ENCODE data around the gene DOCK9.

The DOCK9 gene

DNA sequence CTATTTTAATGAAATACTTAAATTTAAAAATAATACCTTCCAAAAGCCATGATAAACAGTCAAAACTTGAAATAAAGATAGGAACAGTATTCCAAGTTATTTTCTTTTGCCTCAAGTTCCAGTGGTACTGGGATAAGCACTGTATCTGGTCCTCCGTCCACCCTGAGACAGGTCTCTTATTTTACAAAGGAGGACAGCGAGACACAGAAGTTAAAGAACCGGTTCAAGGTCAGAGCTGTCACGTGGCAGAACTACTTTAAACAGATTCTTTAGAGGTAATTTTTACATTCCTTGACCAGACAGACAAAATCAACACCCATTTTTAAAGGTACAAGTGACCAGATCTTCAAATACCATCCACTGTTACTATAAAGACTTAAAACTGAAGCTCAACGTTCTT lies 10.4 kb upstream of the DOCK9 start:
- H2BK12ac ChIP-seq (ENCODE audit: low read length in 2 of 2), result no peak overlapping the region
- H2AK5ac ChIP-seq (ENCODE audit: low read length, severe bottlenecking), result no peak overlapping the region
- H3K27me3 ChIP-seq (ENCODE audit: control insufficient read depth in 1 of 2, insufficient read depth in 1 of 2, low read length in 2 of 2), result no peaks in the 10 kb centered on the region
- H2BK120ac ChIP-seq (ENCODE audit: low read depth, low read length), result no peak overlapping the region
- no peak overlapping the region for H3K27ac ChIP-seq (ENCODE audit: low read length, poor library complexity, severe bottlenecking)
- no peak overlapping the region for H3K18ac ChIP-seq (ENCODE audit: low read depth in 1 of 2, low read length in 2 of 2)
- H3K9ac ChIP-seq (ENCODE audit: low read length), result no peak overlapping the region
- DNase-seq, result no peak
- no peak overlapping the region for H3K23ac ChIP-seq (ENCODE audit: low read length in 2 of 2)
- peaks cover 7% of the 10 kb centered on the region for H3K79me1 ChIP-seq (replicated peaks; ENCODE audit: low read length, poor library complexity, severe bottlenecking)
- 68% methylated on average over 4 of the region's 5 CpGs for WGBS
- H2BK15ac ChIP-seq (ENCODE audit: low read depth, poor library complexity, severe bottlenecking), result no peak overlapping the region
- H3K4ac ChIP-seq (ENCODE audit: low read depth in 1 of 2, low read length in 2 of 2), result no peak overlapping the region
- peaks cover 5% of the 10 kb centered on the region for H3K9me3 ChIP-seq (ENCODE audit: control insufficient read depth, low read length)
- no peak overlapping the region for H2BK5ac ChIP-seq (ENCODE audit: low read depth, low read length, poor library complexity, severe bottlenecking)
- no peak overlapping the region for H4K8ac ChIP-seq (ENCODE audit: low read length)
- H4K91ac ChIP-seq (ENCODE audit: low read length), result no peak overlapping the region
- no peak overlapping the region for H3K4me3 ChIP-seq (ENCODE audit: insufficient read depth in 1 of 2, low read depth in 1 of 2, low read length in 2 of 2)
- H3K4me1 ChIP-seq (ENCODE audit: control insufficient read depth, insufficient read depth, low read depth, low read length), result peaks cover 9% of the 10 kb centered on the region
- H2AFZ ChIP-seq (ENCODE audit: low read depth, low read length), result no peak overlapping the region
- no peaks in the 10 kb centered on the region for H3K36me3 ChIP-seq (ENCODE audit: control insufficient read depth in 1 of 2, insufficient read depth in 2 of 2, low read depth in 1 of 2, low read length in 2 of 2)
- no peak overlapping the region for H3K14ac ChIP-seq (ENCODE audit: low read length in 2 of 2)
- no peak overlapping the region for H3K4me2 ChIP-seq (ENCODE audit: low read length, poor library complexity, severe bottlenecking)

DNA sequence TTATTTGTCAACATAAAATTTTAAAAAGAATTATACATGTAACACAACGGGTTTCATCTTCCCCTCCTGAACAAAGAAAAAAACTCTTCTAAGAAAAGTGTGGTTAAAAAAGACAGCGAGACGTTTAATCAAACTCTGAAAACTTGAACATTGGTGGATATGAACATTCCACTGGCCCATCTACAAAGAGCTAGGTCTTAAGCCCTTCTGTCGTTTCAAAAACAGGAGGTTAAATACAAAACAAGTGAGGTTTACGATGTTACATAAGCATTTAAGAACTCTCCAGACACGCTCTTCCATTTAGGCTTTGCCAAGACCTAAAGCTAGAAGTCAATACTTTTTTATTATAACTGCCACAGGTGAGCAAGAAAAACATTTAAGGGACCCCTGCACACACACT lies 9.4 kb upstream of the DOCK9 start:
- Histone ChIP-seq H3K9ac (ENCODE audit: low read length) (no peak overlapping the region), H4K8ac (ENCODE audit: low read length) (no peak overlapping the region), H3K14ac (ENCODE audit: low read length in 2 of 2) (no peak overlapping the region), H3K18ac (ENCODE audit: low read depth in 1 of 2, low read length in 2 of 2) (no peak overlapping the region), H3K4me1 (ENCODE audit: control insufficient read depth, insufficient read depth, low read depth, low read length) (peaks cover 10% of the 10 kb centered on the region), H2AK5ac (ENCODE audit: low read length, severe bottlenecking) (no peak overlapping the region), H3K27ac (ENCODE audit: low read length, poor library complexity, severe bottlenecking) (no peak overlapping the region), H2BK5ac (ENCODE audit: low read depth, low read length, poor library complexity, severe bottlenecking) (no peak overlapping the region), H3K9me3 (ENCODE audit: control insufficient read depth, low read length) (peaks cover 5% of the 10 kb centered on the region), H3K4me2 (ENCODE audit: low read length, poor library complexity, severe bottlenecking) (no peak overlapping the region), H2BK120ac (ENCODE audit: low read depth, low read length) (no peak overlapping the region), H2BK15ac (ENCODE audit: low read depth, poor library complexity, severe bottlenecking) (no peak overlapping the region), H3K4ac (ENCODE audit: low read depth in 1 of 2, low read length in 2 of 2) (no peak overlapping the region), H2AFZ (ENCODE audit: low read depth, low read length) (no peak overlapping the region), H3K27me3 (ENCODE audit: control insufficient read depth in 1 of 2, insufficient read depth in 1 of 2, low read length in 2 of 2) (no peaks in the 10 kb centered on the region), H4K91ac (ENCODE audit: low read length) (no peak overlapping the region), H3K36me3 (ENCODE audit: control insufficient read depth in 1 of 2, insufficient read depth in 2 of 2, low read depth in 1 of 2, low read length in 2 of 2) (no peaks in the 10 kb centered on the region), H3K23ac (ENCODE audit: low read length in 2 of 2) (no peak overlapping the region), H3K79me1 (replicated peaks; ENCODE audit: low read length, poor library complexity, severe bottlenecking) (peaks cover 7% of the 10 kb centered on the region), H2BK12ac (ENCODE audit: low read length in 2 of 2) (no peak overlapping the region), H3K4me3 (ENCODE audit: insufficient read depth in 1 of 2, low read depth in 1 of 2, low read length in 2 of 2) (no peak overlapping the region)
- DNase-seq, result no peak
- WGBS, result 82% methylated on average over 6 of the region's 6 CpGs

DNA sequence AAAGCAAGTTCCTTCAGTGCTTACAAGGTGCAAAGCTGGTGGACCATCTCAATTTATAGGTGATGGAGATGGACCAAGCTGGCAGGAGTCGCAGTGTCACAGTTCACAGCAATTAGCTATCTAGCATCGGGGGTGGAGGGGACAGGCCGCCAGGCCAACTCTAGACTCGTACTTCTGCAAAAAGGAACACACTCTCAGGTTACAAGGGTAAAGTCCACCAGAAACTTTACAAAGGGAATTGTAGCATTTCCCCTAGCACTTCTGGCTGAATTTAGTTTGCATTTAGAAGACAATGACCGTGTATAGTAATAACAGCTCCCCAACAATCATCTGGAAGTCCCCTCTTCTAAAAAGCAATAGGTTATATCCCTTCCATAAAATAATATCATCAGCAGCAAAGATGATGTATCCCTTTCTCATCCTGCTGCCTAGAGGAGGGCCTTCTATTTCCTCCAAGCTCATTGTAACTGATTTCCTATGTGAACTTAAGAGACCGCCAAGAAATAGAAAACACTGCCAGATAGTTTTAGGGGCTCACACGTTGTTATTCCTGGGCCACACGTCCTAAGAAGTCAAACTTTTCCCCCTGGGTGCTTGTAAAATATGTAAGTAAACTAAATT lies 8.5 kb upstream of the DOCK9 start:
- H3K4me3 ChIP-seq (ENCODE audit: insufficient read depth in 1 of 2, low read depth in 1 of 2, low read length in 2 of 2), result no peak overlapping the region

DNA sequence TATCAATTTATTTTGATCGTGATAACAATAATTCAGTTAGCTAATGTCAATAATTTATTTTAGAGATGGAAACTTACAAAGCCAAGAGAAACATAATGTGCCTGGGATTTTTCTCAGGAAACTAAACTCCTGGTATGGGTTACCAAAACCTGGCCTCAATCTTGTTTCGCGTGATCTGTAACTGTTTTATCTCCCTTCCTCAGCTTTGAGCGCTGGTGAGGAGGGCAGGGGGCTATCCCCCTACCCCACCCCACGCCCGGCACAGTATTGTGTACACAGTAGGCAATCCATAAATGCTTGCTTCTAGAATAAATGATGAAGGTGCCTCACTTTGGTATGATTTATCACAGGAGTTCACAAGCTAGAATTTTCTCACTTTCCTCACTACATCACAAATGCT lies 7.7 kb upstream of the DOCK9 start:
- no peak overlapping the region for H2BK5ac ChIP-seq (ENCODE audit: low read depth, low read length, poor library complexity, severe bottlenecking)
- H3K27me3 ChIP-seq (ENCODE audit: control insufficient read depth in 1 of 2, insufficient read depth in 1 of 2, low read length in 2 of 2), result no peaks in the 10 kb centered on the region
- peaks cover 5% of the 10 kb centered on the region for H3K9me3 ChIP-seq (ENCODE audit: control insufficient read depth, low read length)
- H2BK120ac ChIP-seq (ENCODE audit: low read depth, low read length), result no peak overlapping the region
- H3K9ac ChIP-seq (ENCODE audit: low read length), result no peak overlapping the region
- no peak overlapping the region for H3K27ac ChIP-seq (ENCODE audit: low read length, poor library complexity, severe bottlenecking)
- no peak overlapping the region for H3K23ac ChIP-seq (ENCODE audit: low read length in 2 of 2)
- WGBS, result 97% methylated on average over 2 of the region's 6 CpGs
- H2AK5ac ChIP-seq (ENCODE audit: low read length, severe bottlenecking), result no peak overlapping the region
- no peak overlapping the region for H2BK12ac ChIP-seq (ENCODE audit: low read length in 2 of 2)
- no peak overlapping the region for H2AFZ ChIP-seq (ENCODE audit: low read depth, low read length)
- H3K4ac ChIP-seq (ENCODE audit: low read depth in 1 of 2, low read length in 2 of 2), result no peak overlapping the region
- DNase-seq, result no peak
- H3K4me3 ChIP-seq (ENCODE audit: insufficient read depth in 1 of 2, low read depth in 1 of 2, low read length in 2 of 2), result no peak overlapping the region
- H2BK15ac ChIP-seq (ENCODE audit: low read depth, poor library complexity, severe bottlenecking), result no peak overlapping the region
- no peaks in the 10 kb centered on the region for H3K36me3 ChIP-seq (ENCODE audit: control insufficient read depth in 1 of 2, insufficient read depth in 2 of 2, low read depth in 1 of 2, low read length in 2 of 2)
- H3K14ac ChIP-seq (ENCODE audit: low read length in 2 of 2), result no peak overlapping the region
- H4K91ac ChIP-seq (ENCODE audit: low read length), result no peak overlapping the region
- H3K4me2 ChIP-seq (ENCODE audit: low read length, poor library complexity, severe bottlenecking), result no peak overlapping the region
- H4K8ac ChIP-seq (ENCODE audit: low read length), result no peak overlapping the region
- peaks cover 5% of the 10 kb centered on the region for H3K4me1 ChIP-seq (ENCODE audit: control insufficient read depth, insufficient read depth, low read depth, low read length)
- H3K79me1 ChIP-seq (replicated peaks; ENCODE audit: low read length, poor library complexity, severe bottlenecking), result peaks cover 7% of the 10 kb centered on the region
- H3K18ac ChIP-seq (ENCODE audit: low read depth in 1 of 2, low read length in 2 of 2), result no peak overlapping the region

More for the DNA sequence above, 8.5 kb upstream of the DOCK9 start:
- Histone ChIP-seq H2AFZ (ENCODE audit: low read depth, low read length) (no peak overlapping the region), H3K79me1 (replicated peaks; ENCODE audit: low read length, poor library complexity, severe bottlenecking) (peaks cover 7% of the 10 kb centered on the region), H3K23ac (ENCODE audit: low read length in 2 of 2) (no peak overlapping the region), H3K9me3 (ENCODE audit: control insufficient read depth, low read length) (peaks cover 5% of the 10 kb centered on the region), H2BK12ac (ENCODE audit: low read length in 2 of 2) (no peak overlapping the region), H2BK120ac (ENCODE audit: low read depth, low read length) (no peak overlapping the region), H2BK15ac (ENCODE audit: low read depth, poor library complexity, severe bottlenecking) (no peak overlapping the region), H3K18ac (ENCODE audit: low read depth in 1 of 2, low read length in 2 of 2) (no peak overlapping the region), H3K9ac (ENCODE audit: low read length) (no peak overlapping the region), H3K4ac (ENCODE audit: low read depth in 1 of 2, low read length in 2 of 2) (no peak overlapping the region), H2BK5ac (ENCODE audit: low read depth, low read length, poor library complexity, severe bottlenecking) (no peak overlapping the region), H3K27ac (ENCODE audit: low read length, poor library complexity, severe bottlenecking) (no peak overlapping the region), H3K14ac (ENCODE audit: low read length in 2 of 2) (no peak overlapping the region), H4K91ac (ENCODE audit: low read length) (no peak overlapping the region), H3K4me2 (ENCODE audit: low read length, poor library complexity, severe bottlenecking) (no peak overlapping the region), H3K36me3 (ENCODE audit: control insufficient read depth in 1 of 2, insufficient read depth in 2 of 2, low read depth in 1 of 2, low read length in 2 of 2) (no peaks in the 10 kb centered on the region), H4K8ac (ENCODE audit: low read length) (no peak overlapping the region), H3K27me3 (ENCODE audit: control insufficient read depth in 1 of 2, insufficient read depth in 1 of 2, low read length in 2 of 2) (no peaks in the 10 kb centered on the region), H3K4me1 (ENCODE audit: control insufficient read depth, insufficient read depth, low read depth, low read length) (peaks cover 8% of the 10 kb centered on the region), H2AK5ac (ENCODE audit: low read length, severe bottlenecking) (no peak overlapping the region)
- no peak for DNase-seq
- WGBS, result 90% methylated on average over 6 of the region's 8 CpGs

Measured in mesenchymal stem cell (in vitro differentiated cells and primary cell).